Endometrial microvascular endothelial cells (primary cell): ENCODE measurements around the gene CHST1. TPM values are rescaled to one million over a fixed set of nuclear protein-coding genes. Genes with fewer than 3 reads are reported as not detected.

Experiments
- in situ Hi-C: cut with HindIII; loops from 2 replicates; pipeline ENCODE4 v1.10.0; 2017; ENCODE audit warnings: low sequenced_read_pairs, low pct_unique_long_range_greater_than_20kb; ENCODE audit errors: inconsistent ontology term
- total RNA-seq: library from RNA; depleted of rRNA; stranded (reverse); fragments of >200 nt; gene quantifications from one replicate; pipeline ENCODE4 v1.2.3, GENCODE V29; 2015; ENCODE audit errors: inconsistent ontology term

Gene CHST1
- 2.0 TPM for total RNA-seq

GRCh38 chr11:45665206-45665932, at the start of gene CHST1:
CHST1 (minus strand) TSS chr11:45665622; CDS start chr11:45650923, 14,699 bp downstream.
- in situ Hi-C loops, result no loop called here

GRCh38 chr11:45713573-45713972, 48.2 kb upstream of the CHST1 start:
- in situ Hi-C loops, result no loop called here

- in situ Hi-C loops, result no loop called here
Measured at GRCh38 chr11:45710561-45710960, 45.1 kb upstream of the CHST1 start.

- in situ Hi-C loops, result no loop called here
Measured at GRCh38 chr11:45708887-45709663, 43.7 kb upstream of the CHST1 start.

GRCh38 chr11:45704635-45705034, 39.2 kb upstream of the CHST1 start:
- in situ Hi-C loops, result no loop called here

- in situ Hi-C loops, result no loop called here
Measured at GRCh38 chr11:45704133-45704532, 38.7 kb upstream of the CHST1 start.

GRCh38 chr11:45702511-45702910, 37.1 kb upstream of the CHST1 start:
- in situ Hi-C loops, result no loop called here

GRCh38 chr11:45698777-45699497, 33.5 kb upstream of the CHST1 start:
- in situ Hi-C loops, result no loop called here

GRCh38 chr11:45692808-45693453, 27.5 kb upstream of the CHST1 start:
- in situ Hi-C loops, result no loop called here

- in situ Hi-C loops, result no loop called here
Measured at GRCh38 chr11:45688472-45689033, 23.1 kb upstream of the CHST1 start.

- in situ Hi-C loops, result no loop called here
Measured at GRCh38 chr11:45687836-45688235, 22.4 kb upstream of the CHST1 start.

GRCh38 chr11:45685964-45686537, 20.6 kb upstream of the CHST1 start:
- in situ Hi-C loops, result no loop called here

- in situ Hi-C loops, result no loop called here
Measured at GRCh38 chr11:45684440-45684839, 19.0 kb upstream of the CHST1 start.

GRCh38 chr11:45683271-45684058, 18.0 kb upstream of the CHST1 start:
- in situ Hi-C loops, result no loop called here

- in situ Hi-C loops, result no loop called here
Measured at GRCh38 chr11:45679806-45680205, 14.4 kb upstream of the CHST1 start.

- in situ Hi-C loops, result no loop called here
Measured at GRCh38 chr11:45678976-45679375, 13.6 kb upstream of the CHST1 start.

- in situ Hi-C loops, result no loop called here
Measured at GRCh38 chr11:45677770-45678512, 12.5 kb upstream of the CHST1 start.
